ENCODE data around the gene PDLIM7.

- TF ChIP-seq CTCF (conservative IDR thresholded peaks at IDR 0.05; ENCODE audit: low read length) (no peak), EZH2phosphoT487 (IDR thresholded peaks at IDR 0.05; ENCODE audit: borderline replicate concordance, low read depth, low read length) (no peak)
These were observed 48.3 kb upstream of the PDLIM7 start for GRCh38 chr5:177545487-177546257.

All from OCI-LY7 (cell line).